Inferior parietal cortex (tissue), 1 donor: ENCODE measurements around the gene PCSK7.
"Not testable (repeated sequence)": the region's sequence is repeated elsewhere in the genome, so short reads cannot be mapped to it uniquely, and the experiment has no call there.

ENCODE experiments used
- DNase-seq: peaks from one replicate; pipeline ENCODE4 v3.0.0-alpha.2; 2016; ENCODE audit errors: extremely low spot score

PCSK7 gene, protein sequence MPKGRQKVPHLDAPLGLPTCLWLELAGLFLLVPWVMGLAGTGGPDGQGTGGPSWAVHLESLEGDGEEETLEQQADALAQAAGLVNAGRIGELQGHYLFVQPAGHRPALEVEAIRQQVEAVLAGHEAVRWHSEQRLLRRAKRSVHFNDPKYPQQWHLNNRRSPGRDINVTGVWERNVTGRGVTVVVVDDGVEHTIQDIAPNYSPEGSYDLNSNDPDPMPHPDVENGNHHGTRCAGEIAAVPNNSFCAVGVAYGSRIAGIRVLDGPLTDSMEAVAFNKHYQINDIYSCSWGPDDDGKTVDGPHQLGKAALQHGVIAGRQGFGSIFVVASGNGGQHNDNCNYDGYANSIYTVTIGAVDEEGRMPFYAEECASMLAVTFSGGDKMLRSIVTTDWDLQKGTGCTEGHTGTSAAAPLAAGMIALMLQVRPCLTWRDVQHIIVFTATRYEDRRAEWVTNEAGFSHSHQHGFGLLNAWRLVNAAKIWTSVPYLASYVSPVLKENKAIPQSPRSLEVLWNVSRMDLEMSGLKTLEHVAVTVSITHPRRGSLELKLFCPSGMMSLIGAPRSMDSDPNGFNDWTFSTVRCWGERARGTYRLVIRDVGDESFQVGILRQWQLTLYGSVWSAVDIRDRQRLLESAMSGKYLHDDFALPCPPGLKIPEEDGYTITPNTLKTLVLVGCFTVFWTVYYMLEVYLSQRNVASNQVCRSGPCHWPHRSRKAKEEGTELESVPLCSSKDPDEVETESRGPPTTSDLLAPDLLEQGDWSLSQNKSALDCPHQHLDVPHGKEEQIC

DNA sequence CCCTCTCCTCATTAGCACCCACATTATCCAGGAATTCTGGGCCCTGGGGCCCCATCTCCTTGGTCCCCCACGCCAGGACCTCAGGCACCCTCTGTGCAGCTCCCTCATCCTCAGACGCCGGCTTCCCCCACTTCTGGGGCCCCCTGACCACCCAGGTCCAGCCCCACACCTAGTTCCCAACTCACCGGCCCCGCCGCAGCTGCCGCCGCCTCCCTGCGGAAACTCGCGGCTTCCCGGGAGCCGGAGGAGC lies at the start of gene PCSK7:
PCSK7 (minus strand) TSS at position 232 of the 250 bp plus-strand sequence. CDS start 2,229 bp downstream, outside the sequence.
- no peak for DNase-seq

DNA sequence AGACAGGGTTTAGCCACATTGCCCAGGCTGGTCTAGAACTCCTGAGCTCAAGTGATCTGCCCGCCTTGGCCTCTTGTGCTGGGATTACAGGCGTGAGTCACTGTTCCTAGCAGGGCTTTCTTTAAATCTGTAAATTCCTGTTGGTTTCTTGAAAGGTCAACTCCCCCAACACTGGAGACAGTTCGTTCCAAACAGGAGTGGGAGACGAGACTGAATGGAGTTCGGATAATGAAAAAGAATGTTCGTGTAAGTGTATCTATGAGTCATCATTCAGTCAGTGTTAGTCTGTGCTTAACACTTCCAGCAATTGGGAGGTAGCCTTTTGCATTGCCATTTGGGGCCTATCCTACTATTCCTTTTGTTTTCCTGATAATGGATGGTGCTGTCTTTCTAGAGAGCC lies 49.3 kb upstream of the PCSK7 start:
- no peak for DNase-seq

DNA sequence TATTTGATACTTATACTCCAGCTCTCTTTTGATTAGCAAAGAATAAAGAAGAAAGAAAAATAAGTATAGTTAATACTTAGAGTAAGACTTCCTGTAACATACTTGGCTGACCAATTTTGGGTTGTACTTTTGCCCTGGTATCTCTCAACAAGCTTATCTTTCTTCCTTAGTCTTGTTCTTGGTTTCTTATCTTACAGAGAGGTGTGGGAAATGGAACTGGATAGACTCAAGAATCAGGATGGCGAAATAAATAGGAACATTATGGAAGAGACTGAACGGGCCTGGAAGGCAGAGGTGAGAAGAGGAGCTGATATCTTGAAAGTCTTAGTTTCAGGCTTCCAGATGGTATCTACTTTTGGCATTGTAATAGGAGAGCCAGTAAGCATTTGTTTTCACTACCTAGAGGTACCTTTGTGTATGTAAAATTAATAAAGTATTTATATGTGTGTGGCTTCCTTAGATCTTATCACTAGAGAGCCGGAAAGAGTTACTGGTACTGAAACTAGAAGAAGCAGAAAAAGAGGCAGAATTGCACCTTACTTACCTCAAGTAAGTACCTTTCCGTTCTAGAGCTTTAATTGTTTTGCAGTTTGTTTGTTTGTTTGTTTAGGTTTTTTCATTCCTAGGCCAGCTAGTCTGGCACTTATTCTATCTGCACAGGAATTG lies 48.0 kb upstream of the PCSK7 start:
- no peak for DNase-seq

DNA sequence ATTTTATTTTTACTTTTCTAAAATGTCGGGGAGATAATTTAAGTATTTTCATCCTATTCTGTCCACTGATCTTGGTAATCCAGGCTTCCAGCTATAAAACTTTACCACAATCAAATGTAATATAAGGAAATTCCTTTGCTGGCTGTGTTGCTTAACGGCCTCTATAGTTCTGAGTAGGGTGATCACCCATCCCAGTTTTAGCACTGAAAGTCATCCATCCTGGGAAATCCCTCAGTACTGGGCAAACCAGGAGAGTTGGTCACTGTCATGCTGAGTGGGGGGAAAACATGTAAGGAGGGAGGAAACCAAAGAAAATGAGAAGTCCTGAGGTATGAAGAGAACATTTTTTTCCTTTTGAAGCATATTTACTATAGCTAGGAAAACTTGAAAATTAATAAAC lies 46.5 kb upstream of the PCSK7 start:
- no peak for DNase-seq

DNA sequence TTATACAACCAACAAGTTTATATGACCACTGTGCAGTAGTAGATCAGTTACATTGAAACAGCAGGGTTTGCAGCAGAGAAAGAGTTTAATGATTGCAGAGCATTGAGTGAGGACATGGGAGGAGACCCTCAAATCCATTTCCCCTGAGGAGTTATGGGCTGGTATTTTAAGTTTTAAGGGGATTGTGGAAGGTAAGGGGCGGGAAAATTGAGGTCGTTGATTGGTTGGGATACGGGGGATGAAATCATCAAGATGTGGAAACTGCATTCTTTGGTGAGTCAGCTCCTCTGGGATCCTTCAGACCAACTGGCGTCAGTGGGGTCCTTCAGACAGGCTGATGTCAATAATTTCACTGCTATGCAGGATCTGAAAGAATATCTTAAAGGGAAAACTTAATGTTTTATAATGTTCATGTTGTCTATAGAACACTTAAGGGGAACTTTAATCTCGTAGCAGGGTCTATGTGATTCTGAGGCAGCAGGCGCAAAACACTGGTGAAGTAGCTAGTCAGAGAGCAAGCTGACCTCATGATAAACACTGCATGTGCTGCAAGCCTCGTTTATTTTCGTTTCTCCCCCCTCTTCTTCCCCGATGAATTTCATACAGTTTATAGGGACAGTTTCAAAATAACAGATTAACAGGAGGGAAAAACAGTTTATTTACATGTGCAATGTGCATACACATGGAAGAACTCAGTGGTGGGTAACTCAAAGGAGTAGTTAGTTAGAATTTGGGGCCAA lies 41.8 kb upstream of the PCSK7 start:
- no peak for DNase-seq

DNA sequence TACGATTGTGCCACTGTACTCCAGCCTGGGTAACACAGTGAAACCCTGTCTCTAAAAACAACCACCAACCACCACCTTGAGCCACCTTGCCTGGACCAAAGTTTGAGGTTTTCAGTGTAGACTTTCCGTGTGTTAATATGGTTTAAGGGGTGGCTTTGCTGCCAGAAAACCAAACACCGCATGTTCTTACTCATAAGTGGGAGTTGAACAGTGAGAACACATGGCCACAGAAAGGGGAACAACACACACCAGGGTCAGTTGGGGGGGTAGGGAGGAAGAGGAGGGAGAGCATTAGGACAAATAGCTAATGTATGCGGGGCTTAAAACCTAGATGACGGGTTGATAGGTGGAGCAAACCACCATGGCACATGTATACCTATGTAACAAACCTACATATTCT lies 40.3 kb upstream of the PCSK7 start:
- DNase-seq: not testable (repeated sequence)

DNA sequence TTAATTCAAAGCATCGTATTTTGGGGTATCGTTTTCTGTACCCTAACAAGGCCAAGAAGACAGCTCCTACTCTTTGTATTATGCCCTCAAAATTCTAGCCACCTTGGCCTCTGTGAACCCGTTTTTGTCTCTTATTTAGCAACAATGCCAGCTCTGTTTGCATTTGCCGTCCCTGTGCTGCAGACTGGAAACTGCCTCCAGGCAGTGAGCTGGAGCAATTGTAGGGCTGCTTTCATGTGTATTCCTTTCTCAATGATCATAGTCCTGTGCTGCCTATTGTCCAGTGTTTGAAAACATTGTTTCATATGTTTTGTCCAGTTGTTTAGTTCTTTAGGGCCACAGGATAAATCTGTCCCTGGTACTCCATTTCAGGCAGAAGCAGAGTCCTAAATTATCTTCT lies 39.3 kb upstream of the PCSK7 start:
- no peak for DNase-seq

DNA sequence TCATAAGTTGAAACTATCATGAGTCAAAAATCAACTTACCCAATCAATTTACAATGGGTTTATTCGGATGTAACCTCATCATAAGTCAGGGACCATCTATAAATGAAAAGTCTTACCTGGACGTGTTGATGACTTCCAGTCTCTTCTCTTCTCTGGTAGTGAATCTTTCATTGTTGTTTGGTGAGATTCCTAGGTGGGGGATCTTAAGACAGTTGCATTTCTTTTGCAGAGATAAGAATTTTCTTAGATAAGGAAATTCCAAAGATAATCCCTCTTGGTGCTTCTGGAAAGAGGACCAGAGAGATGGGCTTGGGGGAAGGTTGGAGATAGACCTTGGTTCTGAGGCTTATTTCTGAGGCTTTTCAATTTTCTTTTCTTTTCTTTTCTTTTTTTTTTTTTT lies 38.0 kb upstream of the PCSK7 start:
- DNase-seq: no peak

DNA sequence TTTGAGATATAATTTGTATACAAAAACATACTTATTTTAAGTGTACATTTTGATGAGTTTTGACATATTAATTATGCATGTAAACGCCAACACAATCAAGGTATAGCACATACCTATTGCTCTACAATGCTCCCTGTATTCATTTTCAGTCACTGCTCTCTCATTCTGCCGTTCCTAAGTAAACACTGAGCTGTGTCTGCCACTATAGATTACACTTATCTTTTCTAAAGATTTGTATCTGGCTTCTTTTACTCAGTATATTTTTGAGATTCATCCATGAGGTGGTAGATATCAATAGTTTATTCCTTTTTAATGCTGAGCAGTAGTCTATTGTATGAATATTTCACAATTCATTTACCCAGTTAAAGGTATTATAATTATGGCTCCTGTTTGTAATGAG lies 33.9 kb upstream of the PCSK7 start:
- no peak for DNase-seq

DNA sequence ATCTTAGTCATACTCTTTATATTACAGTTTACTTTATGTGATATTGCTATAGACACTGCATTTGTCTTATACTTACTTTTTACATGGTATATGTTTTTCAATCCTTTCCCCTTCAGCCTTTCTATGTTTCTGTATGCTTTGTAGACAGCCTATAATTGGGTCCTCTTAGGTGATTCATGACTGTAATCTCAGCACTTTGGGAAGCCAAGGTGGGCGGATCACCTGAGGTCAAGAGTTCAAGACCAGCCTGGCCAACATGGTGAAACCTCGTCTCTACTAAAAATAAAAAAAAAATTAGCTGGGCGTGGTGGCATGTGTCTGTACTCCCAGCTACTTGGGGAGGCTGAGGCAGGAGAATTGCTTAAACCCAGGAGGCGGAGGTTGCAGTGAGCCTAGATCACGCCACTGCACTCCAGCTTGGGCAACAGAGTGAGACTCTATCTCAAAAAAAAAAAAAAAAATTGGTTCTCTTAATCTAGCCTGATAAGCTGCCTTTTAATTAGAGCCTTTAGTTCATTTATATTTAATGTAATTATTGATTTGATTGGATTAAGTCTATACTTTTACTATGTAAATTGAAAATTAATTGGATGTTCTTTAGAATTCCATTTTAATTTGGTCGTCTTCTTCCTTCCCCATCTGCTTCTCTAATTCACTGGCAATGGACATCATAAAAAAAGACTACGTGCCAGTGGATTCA lies 32.9 kb upstream of the PCSK7 start:
- DNase-seq: not testable (repeated sequence)

DNA sequence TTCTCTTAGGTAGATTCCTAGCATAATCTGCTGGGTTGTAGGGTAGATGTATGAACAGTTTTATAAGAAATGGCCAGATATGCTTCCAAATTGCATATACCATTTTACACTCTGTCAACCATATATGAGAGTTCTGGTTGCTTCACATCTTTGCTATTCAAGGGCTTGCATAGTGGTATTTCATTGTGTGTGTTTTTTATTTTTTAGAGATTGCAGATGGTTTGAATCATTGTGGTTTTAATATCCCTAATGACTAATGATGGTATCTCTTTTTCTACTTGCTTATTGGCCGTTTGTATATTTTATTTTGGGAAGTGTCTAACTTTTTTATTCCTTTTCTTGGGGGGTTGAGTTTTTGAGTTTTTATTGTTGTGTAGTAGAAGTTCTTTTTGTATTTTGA lies 27.5 kb upstream of the PCSK7 start:
- no peak for DNase-seq

DNA sequence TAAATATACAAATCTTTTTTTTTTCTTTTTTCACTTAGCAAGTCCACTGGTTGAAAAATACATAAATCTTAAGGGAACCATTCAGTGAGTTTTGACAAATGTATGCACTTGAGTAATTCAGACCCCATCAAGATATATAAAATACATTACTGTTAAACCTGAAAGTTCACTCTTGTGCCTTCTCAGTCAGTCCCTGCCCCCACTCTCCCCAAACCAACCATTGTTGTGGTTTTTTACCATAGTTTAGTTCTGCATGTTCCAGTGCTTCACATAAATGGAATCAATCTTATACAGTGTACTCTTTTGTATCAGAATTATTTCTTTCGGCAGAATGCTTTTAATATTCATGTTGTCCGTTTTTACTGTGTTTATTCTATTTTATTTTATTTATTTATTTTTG lies 26.7 kb upstream of the PCSK7 start:
- DNase-seq: no peak

DNA sequence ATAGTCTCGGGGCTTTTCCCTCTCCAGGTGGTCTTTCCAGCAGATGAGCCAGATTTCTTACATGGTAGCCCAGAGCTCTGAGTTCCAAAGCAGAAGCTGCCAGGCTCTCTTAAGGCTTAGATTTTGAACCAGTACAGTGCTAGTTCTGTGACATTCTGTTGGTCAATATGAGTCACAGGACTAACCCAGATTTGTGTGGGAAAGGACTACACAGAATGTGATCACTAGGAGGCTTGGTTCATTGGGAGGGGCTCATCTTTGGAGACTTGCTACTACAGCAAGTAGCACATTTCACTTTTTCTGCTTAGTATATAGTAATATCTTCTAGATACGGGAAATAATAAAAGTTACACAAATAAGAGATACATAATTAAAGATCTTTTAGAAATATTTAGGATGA lies 24.7 kb upstream of the PCSK7 start:
- DNase-seq: no peak

DNA sequence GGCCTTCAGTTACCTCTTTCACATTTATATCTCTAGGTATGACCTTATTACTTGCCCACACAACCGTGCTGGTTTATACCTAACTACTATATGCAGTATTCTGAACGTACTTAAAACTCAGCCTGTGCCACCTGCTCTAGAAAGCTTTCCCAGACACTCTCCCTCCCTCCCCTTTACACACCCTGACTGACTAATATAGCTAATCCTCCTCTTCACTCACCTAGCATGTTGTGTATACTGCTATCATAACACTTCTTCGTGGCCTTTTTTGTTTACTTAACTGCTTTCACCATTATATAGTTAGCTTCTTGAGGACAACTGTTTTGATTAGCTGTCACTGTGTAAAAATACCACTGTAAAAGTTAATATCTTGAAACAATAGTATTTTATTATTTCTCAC lies 24.1 kb upstream of the PCSK7 start:
- no peak for DNase-seq

DNA sequence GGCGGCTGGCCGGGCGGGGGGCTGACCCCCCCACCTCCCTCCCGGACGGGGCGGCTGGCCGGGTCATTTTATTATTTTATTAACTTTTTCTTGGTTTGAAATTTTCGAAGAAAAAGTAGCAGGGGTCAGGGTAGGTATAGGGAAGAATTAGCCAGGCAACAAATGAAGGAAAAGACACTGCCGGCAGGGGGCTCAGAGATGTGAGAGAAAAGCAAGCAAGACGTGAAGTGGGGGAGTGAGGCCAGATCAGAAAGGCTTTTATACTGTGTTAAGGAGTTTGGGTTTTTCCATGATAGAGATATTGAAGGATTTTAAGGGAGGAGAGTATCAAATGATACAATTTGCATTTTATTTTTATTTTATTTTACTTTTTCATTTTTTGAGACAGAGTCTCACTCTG lies 19.6 kb upstream of the PCSK7 start:
- no peak for DNase-seq

DNA sequence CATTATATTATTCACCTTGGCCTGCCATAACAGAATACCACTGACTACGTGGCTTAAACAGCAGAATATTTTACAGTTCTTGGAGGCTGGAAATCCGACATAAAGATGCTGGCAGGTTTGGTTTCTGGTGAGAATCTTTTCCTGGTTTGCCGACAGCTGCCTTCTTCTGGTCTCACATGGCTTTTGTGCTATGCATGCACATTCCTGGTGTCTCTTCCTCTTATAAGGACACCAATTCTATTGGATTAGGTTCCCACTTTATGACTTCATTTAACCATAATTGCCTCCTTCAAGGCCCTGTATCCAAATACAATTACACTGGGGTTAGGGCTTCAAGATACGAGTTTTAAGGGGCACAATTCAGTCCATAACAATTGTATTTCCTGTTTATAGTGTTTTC lies 17.7 kb upstream of the PCSK7 start:
- no peak for DNase-seq

DNA sequence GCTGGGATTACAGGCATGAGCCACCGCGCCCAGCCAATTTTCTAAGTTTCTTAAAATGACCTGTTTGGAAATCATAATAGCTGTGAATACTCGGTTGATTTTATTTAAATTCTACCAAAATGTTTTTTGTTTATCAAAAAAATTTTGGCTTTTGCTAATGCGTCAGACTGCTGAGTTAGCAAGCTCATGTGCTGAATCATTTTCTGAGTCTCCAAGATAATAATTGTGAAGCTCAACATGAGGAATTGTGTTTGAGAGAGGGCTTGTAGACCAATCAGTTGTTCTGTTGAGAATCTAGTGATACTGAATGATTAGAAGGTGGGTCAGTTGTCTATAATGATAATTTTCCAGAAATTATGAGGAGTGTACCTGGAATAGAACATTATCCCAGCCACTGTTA lies 16.5 kb upstream of the PCSK7 start:
- no peak for DNase-seq

DNA sequence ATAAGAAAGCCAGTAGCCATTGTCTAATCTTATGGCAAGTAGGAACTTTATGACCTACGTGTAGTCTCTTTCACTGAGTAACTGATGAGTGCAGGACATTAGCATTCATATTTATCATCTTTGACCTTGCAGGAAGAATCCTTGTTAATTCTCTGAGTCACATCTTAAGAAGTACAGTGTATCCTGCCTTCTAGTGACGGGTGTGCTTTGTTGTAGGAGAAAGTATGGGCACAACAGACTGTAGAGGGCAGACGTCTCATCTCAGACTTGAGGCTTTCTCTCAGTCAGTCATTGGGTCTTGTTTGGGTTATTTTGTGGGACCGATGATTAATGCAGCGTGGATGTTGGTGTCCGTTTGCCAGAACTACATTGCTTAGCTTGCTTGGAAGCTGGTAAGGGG lies 7.4 kb upstream of the PCSK7 start:
- DNase-seq: no peak

DNA sequence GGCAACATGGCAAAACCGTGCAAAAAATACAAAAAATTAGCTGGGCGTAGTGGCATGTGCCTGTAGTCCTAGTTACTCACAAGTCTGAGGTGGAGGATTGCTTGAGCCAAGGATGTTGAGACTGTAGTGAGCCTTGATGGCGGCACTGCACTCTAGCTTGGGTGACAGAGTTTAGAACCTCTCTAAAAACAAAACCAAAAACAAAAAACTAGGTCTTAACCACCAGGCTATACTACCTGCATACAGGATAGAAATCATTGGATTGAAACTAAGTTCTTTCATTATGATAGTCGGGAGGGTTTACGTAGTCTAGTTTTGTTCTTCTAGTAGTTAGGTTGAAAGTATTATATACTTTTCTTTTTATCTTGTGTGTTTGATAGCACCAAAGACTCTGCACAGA lies 6.3 kb upstream of the PCSK7 start:
- no peak for DNase-seq

DNA sequence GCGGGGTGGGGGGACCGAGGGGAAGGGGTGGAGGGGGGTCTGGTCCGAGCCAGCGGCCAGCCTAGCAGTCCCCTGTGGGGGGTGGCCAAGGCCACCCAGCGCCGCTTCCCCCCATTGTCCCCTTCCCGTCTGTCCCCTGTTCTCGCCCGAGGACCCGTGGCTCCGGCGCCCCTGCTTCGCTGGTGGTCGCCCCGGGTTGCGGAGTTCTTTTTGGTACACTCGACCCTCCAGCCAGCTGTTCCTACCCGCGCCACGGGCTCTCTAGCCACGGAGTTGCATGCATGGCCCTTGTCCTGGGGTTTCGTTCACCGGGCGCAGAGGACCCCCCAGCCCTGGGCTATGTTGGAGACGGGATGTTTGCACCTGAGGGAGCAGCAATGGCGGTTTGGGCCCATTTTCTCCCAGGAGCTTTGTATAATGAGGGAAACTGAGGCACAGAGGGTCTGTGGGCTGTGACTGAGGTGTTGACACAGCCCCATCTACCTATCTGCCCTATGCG lies 1.1 kb upstream of the PCSK7 start:
- DNase-seq: no peak

DNA sequence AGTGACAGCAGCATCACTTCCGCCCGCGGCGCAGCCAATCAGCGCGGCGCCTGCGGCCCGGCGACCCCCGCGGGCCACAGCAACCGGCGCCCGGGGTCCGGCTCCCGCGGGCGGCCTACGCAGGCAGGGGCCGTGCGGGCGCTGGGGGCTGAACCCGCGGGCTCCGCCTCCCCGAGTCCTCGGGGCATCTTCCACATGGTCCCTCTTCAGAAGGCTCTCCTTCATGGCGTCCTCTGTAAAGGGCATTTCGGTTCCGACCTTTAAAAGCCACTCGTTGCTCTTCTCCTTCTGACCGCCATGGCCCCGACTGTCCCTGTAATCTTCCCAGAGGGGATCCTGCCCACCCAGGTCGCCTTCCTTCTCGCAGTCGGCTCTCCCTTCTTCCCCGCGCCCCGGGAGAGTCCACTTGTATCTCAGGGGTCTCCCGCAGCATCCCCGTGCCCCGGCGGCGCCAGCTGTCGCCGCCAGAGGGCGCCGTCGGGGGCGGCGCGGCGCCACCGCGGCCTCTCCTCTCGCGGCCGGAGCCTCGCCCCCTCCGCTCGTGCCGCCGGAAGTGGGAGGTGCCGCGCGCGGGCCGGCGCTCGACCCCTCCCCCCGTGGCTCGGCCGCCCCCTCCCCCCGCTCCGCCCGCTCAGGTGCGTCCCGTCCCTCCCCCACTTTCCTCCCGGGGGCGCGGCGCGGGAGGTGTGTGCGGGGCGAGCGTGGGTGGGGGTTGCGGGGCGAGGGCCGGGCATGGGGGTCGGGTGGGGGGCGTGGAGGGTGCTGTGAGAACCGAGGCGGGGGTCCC lies 412 bp upstream of the PCSK7 start, which contains the start of gene RNF214:
RNF214 (plus strand) TSS at position 580 of the 787 bp plus-strand sequence. CDS start 1,602 bp downstream, outside the sequence.
- peak; percentile 80 for DNase-seq
